DOHH2 (cell line): ENCODE measurements around the gene S100P.

Source experiments
- EZH2phosphoT487 ChIP-seq: fragments of 200-600 bp; sonication (generic); IDR thresholded peaks from 2 replicates; pipeline ENCODE4 v1.6.1; 2017; ENCODE audit warnings: borderline replicate concordance, mild to moderate bottlenecking, antibody characterized with exemption, low read length, moderate library complexity, mixed read lengths
- TF ChIP-seq, protein P1 (sequence below): fragments of 200-600 bp; sonication (generic); IDR thresholded peaks from one replicate; pipeline ENCODE4 v1.5.1; 2014; ENCODE audit warnings: antibody characterized with exemption, mild to moderate bottlenecking, low read depth, low read length; ENCODE audit not compliant: poor library complexity, severe bottlenecking

DNA sequence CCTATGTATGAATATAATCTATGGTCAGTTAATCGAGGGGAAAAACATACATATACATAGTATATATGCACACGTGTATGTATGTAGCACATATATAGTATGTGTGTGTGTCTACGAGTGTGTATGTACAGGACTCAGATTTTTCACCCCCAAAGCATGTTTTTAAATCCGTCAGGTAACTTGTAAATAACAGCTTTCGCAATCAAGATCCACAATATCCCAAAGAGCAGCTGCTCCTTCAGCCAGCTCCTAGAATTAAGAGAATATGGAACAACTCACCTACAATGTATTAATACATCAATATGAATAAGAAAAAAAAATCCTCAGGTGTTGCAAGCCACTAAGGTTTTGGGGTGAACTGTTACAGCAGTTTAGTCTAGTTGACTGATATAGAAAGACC is 12.5 kb downstream of the S100P start:
- TF ChIP-seq, protein P1, sequence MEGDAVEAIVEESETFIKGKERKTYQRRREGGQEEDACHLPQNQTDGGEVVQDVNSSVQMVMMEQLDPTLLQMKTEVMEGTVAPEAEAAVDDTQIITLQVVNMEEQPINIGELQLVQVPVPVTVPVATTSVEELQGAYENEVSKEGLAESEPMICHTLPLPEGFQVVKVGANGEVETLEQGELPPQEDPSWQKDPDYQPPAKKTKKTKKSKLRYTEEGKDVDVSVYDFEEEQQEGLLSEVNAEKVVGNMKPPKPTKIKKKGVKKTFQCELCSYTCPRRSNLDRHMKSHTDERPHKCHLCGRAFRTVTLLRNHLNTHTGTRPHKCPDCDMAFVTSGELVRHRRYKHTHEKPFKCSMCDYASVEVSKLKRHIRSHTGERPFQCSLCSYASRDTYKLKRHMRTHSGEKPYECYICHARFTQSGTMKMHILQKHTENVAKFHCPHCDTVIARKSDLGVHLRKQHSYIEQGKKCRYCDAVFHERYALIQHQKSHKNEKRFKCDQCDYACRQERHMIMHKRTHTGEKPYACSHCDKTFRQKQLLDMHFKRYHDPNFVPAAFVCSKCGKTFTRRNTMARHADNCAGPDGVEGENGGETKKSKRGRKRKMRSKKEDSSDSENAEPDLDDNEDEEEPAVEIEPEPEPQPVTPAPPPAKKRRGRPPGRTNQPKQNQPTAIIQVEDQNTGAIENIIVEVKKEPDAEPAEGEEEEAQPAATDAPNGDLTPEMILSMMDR = no peak
- TF ChIP-seq EZH2phosphoT487 = no peak
